WTC11 (cell line): ENCODE data around the gene CPD. TPM values are rescaled to one million over a fixed set of nuclear protein-coding genes. Genes with fewer than 3 reads are reported as not detected.
A peak's percentile ranks its signal among the peaks of the same experiment; 100 is the strongest.

Experiments
- ATAC-seq: fragments of 200-7000 bp; cut with Tn5 transposase; 2 replicates; pipeline ENCODE4 v1.10.0; 2021; ENCODE audit warnings: mild to moderate bottlenecking, moderate library complexity
- CTCF ChIA-PET: fragments of 300-600 bp; sonication (Branson Sonifier 250); formaldehyde crosslinking; loops from one replicate; lab custom pipeline; 2021; ENCODE audit warnings: antibody characterized with exemption; lab: Charles Lee
- POLR2A ChIA-PET: fragments of 350-600 bp; sonication (Branson Sonifier 250); formaldehyde crosslinking; loops from one replicate; lab custom pipeline; 2021; ENCODE audit warnings: antibody characterized with exemption; lab: Charles Lee
- DNase-seq: peaks from one replicate; pipeline ENCODE4 v3.0.0; 2021; ENCODE audit warnings: low spot score
- H3K27ac Mint-ChIP-seq: 2 replicates; pipeline ENCODE4 v1.8.0; 2021; ENCODE audit warnings: mixed read lengths
- H3K27me3 Mint-ChIP-seq: 2 replicates; pipeline ENCODE4 v1.8.0; 2021; ENCODE audit warnings: low read depth, mild to moderate bottlenecking, moderate library complexity, mixed read lengths
- H3K36me3 Mint-ChIP-seq: 2 replicates; pipeline ENCODE4 v1.8.0; 2021; ENCODE audit warnings: mixed read lengths
- H3K4me1 Mint-ChIP-seq: 2 replicates; pipeline ENCODE4 v1.8.0; 2022; ENCODE audit warnings: mixed read lengths
- H3K4me3 Mint-ChIP-seq: 2 replicates; pipeline ENCODE4 v1.8.0; 2021; ENCODE audit warnings: mild to moderate bottlenecking, moderate library complexity, mixed read lengths
- H3K9me3 Mint-ChIP-seq: 2 replicates; pipeline ENCODE4 v1.8.0; 2021; ENCODE audit warnings: mixed read lengths
- ATF1 ChIP-seq: sonication (generic); formaldehyde crosslinking; IDR thresholded peaks from 2 replicates; pipeline ENCODE4 v1.8.1; 2023; ENCODE audit warnings: mild to moderate bottlenecking, moderate library complexity, missing genetic modification reagents
- CBFB ChIP-seq: sonication (generic); formaldehyde crosslinking; IDR thresholded peaks from 2 replicates; pipeline ENCODE4 v1.8.1; 2022; ENCODE audit warnings: mild to moderate bottlenecking, low read depth, missing genetic modification reagents
- CTCF ChIP-seq: fragments of 200-600 bp; IDR thresholded peaks from 2 replicates; pipeline ENCODE4 v1.8.0; 2022; ENCODE audit warnings: antibody characterized with exemption
- ETV6 ChIP-seq: sonication (generic); formaldehyde crosslinking; IDR thresholded peaks from 2 replicates; pipeline ENCODE4 v1.8.1; 2022; ENCODE audit warnings: mild to moderate bottlenecking, missing genetic modification reagents
- FOXP4 ChIP-seq: sonication (generic); formaldehyde crosslinking; IDR thresholded peaks from 2 replicates; pipeline ENCODE4 v1.8.0; 2022; ENCODE audit warnings: mild to moderate bottlenecking, missing genetic modification reagents
- GABPB1 ChIP-seq: sonication (generic); formaldehyde crosslinking; IDR thresholded peaks from 2 replicates; pipeline ENCODE4 v1.8.1; 2023; ENCODE audit warnings: mild to moderate bottlenecking, missing genetic modification reagents
- HMGA2 ChIP-seq: fragments of 250-450 bp; sonication (Bioruptor Pico); IDR thresholded peaks from 2 replicates; pipeline ENCODE4 v1.4.0; 2021; ENCODE audit warnings: mild to moderate bottlenecking, moderate library complexity
- JUN ChIP-seq: sonication (generic); formaldehyde crosslinking; IDR thresholded peaks from 2 replicates; pipeline ENCODE4 v1.8.0; 2023; ENCODE audit warnings: mild to moderate bottlenecking, missing genetic modification reagents
- MAX ChIP-seq: sonication (generic); formaldehyde crosslinking; IDR thresholded peaks from 2 replicates; pipeline ENCODE4 v1.8.0; 2022; ENCODE audit warnings: mild to moderate bottlenecking, missing genetic modification reagents
- PREB ChIP-seq: sonication (generic); formaldehyde crosslinking; IDR thresholded peaks from 2 replicates; pipeline ENCODE4 v1.8.1; 2022; ENCODE audit warnings: mild to moderate bottlenecking, missing genetic modification reagents, moderate library complexity, borderline replicate concordance
- SMAD3 ChIP-seq: sonication (generic); formaldehyde crosslinking; IDR thresholded peaks from 2 replicates; pipeline ENCODE4 v1.8.0; 2022; ENCODE audit warnings: missing genetic modification reagents, mild to moderate bottlenecking, borderline replicate concordance
- SMAD4 ChIP-seq: sonication (generic); formaldehyde crosslinking; IDR thresholded peaks from 2 replicates; pipeline ENCODE4 v1.8.0; 2022; ENCODE audit warnings: mild to moderate bottlenecking, missing genetic modification reagents
- SOX15 ChIP-seq: fragments of 250-450 bp; sonication (Bioruptor Pico); IDR thresholded peaks from 2 replicates; pipeline ENCODE4 v1.9.0; 2021; ENCODE audit warnings: mild to moderate bottlenecking
- USF2 ChIP-seq: sonication (generic); formaldehyde crosslinking; IDR thresholded peaks from 2 replicates; pipeline ENCODE4 v1.8.1; 2023; ENCODE audit warnings: mild to moderate bottlenecking, missing genetic modification reagents, moderate library complexity
- ZBTB21 ChIP-seq: sonication (generic); formaldehyde crosslinking; IDR thresholded peaks from 2 replicates; pipeline ENCODE4 v1.8.1; 2023; ENCODE audit warnings: mild to moderate bottlenecking, missing genetic modification reagents, borderline replicate concordance
- ZNF121 ChIP-seq: sonication (generic); formaldehyde crosslinking; IDR thresholded peaks from 2 replicates; pipeline ENCODE4 v1.8.0; 2023; ENCODE audit warnings: missing genetic modification reagents
- ZNF138 ChIP-seq: sonication (generic); formaldehyde crosslinking; conservative IDR thresholded peaks from 2 replicates; pipeline ENCODE4 v1.8.1; 2022; ENCODE audit warnings: mild to moderate bottlenecking, moderate library complexity, missing genetic modification reagents
- ZNF263 ChIP-seq: sonication (generic); formaldehyde crosslinking; IDR thresholded peaks from 2 replicates; pipeline ENCODE4 v1.8.1; 2022; ENCODE audit warnings: low read depth, mild to moderate bottlenecking, moderate library complexity, missing genetic modification reagents
- total RNA-seq: library from RNA; stranded (reverse); gene quantifications from 3 replicates; pipeline ENCODE4 v1.2.3, GENCODE V29; 2021
- TF ChIP-seq, protein P1 (sequence below): sonication (generic); formaldehyde crosslinking; IDR thresholded peaks from 2 replicates; pipeline ENCODE4 v1.8.1; 2022; ENCODE audit warnings: mild to moderate bottlenecking, moderate library complexity, missing genetic modification reagents
- TF ChIP-seq, protein P2 (sequence below): sonication (generic); formaldehyde crosslinking; conservative IDR thresholded peaks from 2 replicates; pipeline ENCODE4 v1.8.1; 2023; ENCODE audit warnings: mild to moderate bottlenecking, low read depth, missing genetic modification reagents, moderate library complexity
- TF ChIP-seq, protein P3 (sequence below): sonication (generic); formaldehyde crosslinking; IDR thresholded peaks from 2 replicates; pipeline ENCODE4 v1.8.0; 2022; ENCODE audit warnings: missing genetic modification reagents

The CPD gene
- total RNA-seq, 1 experiment from 2014 or later = 36.1 TPM

GRCh38 chr17:30476726-30477082 is 98.0 kb downstream of the CPD start:
- Mint-ChIP-seq H3K4me1 (peaks cover 15% of the 10 kb centered on the region), H3K27ac (0 out of 2 replicates have a peak overlapping the region, but pooled peaks have one; percentile 98), H3K9me3 (no peaks in the 10 kb centered on the region), H3K27me3 (peaks cover 4% of the 10 kb centered on the region), H3K4me3 (peak overlapping the region; percentile 99), H3K36me3 (peaks cover 12% of the 10 kb centered on the region)
- ATAC-seq (peak; percentile 49), DNase-seq (no peak)
- POLR2A ChIA-PET = interaction anchor here (0.5 to 0.6 kb wide), 2 partner anchors 353 to 627 kb away, joined by 3 to 5 read pairs; no protein-coding TSS in a partner anchor
- CTCF ChIA-PET = interaction anchor here (0.5 to 2.2 kb wide), 32 partner anchors 9 to 730 kb away, joined by 3 to 14 read pairs (median 4); partner anchors contain the start of genes BLMH, CPD and CRLF3
- TF ChIP-seq MAX (CRISPR knock-in tag) (no peak), FOXP4 (CRISPR knock-in tag) (no peak), SMAD3 (no peak), ZNF121 (CRISPR knock-in tag) (no peak), ZBTB21 (CRISPR knock-in tag) (no peak), USF2 (CRISPR knock-in tag) (no peak), ETV6 (CRISPR knock-in tag) (no peak), ATF1 (no peak), ZNF138 (CRISPR knock-in tag) (no peak), SOX15 (CRISPR knock-in tag) (no peak), CBFB (no peak), JUN (no peak)
- TF ChIP-seq, protein P1, sequence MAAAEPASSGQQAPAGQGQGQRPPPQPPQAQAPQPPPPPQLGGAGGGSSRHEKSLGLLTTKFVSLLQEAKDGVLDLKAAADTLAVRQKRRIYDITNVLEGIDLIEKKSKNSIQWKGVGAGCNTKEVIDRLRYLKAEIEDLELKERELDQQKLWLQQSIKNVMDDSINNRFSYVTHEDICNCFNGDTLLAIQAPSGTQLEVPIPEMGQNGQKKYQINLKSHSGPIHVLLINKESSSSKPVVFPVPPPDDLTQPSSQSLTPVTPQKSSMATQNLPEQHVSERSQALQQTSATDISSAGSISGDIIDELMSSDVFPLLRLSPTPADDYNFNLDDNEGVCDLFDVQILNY (CRISPR knock-in tag) = no peak
- TF ChIP-seq, protein P2, sequence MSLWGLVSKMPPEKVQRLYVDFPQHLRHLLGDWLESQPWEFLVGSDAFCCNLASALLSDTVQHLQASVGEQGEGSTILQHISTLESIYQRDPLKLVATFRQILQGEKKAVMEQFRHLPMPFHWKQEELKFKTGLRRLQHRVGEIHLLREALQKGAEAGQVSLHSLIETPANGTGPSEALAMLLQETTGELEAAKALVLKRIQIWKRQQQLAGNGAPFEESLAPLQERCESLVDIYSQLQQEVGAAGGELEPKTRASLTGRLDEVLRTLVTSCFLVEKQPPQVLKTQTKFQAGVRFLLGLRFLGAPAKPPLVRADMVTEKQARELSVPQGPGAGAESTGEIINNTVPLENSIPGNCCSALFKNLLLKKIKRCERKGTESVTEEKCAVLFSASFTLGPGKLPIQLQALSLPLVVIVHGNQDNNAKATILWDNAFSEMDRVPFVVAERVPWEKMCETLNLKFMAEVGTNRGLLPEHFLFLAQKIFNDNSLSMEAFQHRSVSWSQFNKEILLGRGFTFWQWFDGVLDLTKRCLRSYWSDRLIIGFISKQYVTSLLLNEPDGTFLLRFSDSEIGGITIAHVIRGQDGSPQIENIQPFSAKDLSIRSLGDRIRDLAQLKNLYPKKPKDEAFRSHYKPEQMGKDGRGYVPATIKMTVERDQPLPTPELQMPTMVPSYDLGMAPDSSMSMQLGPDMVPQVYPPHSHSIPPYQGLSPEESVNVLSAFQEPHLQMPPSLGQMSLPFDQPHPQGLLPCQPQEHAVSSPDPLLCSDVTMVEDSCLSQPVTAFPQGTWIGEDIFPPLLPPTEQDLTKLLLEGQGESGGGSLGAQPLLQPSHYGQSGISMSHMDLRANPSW = no peak

DNA sequence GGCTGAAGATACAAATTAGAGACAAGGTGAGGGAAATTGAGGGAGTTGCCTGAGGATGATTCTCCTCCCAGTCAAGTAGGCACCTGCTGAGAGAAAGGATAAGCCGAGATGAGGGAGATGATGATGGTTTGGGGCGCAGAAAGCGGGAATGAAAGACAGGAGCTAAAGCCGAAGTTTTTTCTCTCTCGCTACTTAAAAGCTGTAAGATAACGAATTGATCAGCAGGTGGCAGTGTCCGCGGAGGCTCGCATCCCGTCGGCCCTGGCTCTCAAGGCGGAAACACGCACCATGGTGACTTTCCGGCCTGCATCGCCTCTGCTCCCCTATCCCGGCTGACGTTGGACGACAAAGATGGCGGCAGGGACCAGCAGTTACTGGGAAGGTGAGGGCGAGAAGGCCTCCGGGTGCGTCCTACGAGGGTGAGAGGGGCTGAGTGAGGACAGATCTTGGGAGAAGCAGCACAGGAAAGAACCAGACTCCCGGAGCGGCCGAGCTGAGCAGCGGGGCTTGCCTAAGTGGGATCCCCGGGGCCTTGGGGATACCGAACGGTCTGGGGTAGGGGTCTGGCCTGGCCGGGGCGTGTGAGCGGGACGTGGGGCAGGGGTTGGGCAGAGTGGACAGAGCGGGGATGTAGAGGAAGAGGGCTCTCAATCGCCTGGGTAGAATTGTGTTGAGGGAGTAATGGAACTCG is 98.5 kb downstream of the CPD start, which contains the start of gene GOSR1:
Gene GOSR1, plus strand, starts transcription at position 326 of the 691 bp plus-strand sequence. Its CDS starts 26 bp downstream, at position 352.
- H3K9me3 Mint-ChIP-seq = no peaks in the 10 kb centered on the region
- peaks cover 15% of the 10 kb centered on the region for H3K4me1 Mint-ChIP-seq
- ChIA-PET POLR2A (interaction anchor here (0.5 to 0.6 kb wide), 2 partner anchors 352 to 628 kb away, joined by 3 to 5 read pairs; no protein-coding TSS in a partner anchor), CTCF (interaction anchor here (0.5 to 2.2 kb wide), 33 partner anchors 8 to 731 kb away, joined by 3 to 14 read pairs (median 4); partner anchors contain the start of genes BLMH, CPD and CRLF3)
- DNase-seq (peak; percentile 94), ATAC-seq (peak; percentile 98)
- H3K4me3 Mint-ChIP-seq = peak within 1 kb of the TSS; percentile 99
- H3K36me3 Mint-ChIP-seq = peaks cover 12% of the 10 kb centered on the region
- peak within 1 kb of the TSS; percentile 98 for H3K27ac Mint-ChIP-seq
- H3K27me3 Mint-ChIP-seq = peaks cover 4% of the 10 kb centered on the region
- peak; percentile 75; the same call in 1 of the 2 replicates for TF ChIP-seq GABPB1
- TF ChIP-seq CTCF = peak; percentile 44
- no peak for TF ChIP-seq SMAD4
- no peak for TF ChIP-seq ZNF263 (CRISPR knock-in tag)
- no peak for TF ChIP-seq PREB (CRISPR knock-in tag)
- 0 out of 2 replicates have a peak, but pooled peaks have one; percentile 4 for TF ChIP-seq HMGA2
- TF ChIP-seq, protein P3, sequence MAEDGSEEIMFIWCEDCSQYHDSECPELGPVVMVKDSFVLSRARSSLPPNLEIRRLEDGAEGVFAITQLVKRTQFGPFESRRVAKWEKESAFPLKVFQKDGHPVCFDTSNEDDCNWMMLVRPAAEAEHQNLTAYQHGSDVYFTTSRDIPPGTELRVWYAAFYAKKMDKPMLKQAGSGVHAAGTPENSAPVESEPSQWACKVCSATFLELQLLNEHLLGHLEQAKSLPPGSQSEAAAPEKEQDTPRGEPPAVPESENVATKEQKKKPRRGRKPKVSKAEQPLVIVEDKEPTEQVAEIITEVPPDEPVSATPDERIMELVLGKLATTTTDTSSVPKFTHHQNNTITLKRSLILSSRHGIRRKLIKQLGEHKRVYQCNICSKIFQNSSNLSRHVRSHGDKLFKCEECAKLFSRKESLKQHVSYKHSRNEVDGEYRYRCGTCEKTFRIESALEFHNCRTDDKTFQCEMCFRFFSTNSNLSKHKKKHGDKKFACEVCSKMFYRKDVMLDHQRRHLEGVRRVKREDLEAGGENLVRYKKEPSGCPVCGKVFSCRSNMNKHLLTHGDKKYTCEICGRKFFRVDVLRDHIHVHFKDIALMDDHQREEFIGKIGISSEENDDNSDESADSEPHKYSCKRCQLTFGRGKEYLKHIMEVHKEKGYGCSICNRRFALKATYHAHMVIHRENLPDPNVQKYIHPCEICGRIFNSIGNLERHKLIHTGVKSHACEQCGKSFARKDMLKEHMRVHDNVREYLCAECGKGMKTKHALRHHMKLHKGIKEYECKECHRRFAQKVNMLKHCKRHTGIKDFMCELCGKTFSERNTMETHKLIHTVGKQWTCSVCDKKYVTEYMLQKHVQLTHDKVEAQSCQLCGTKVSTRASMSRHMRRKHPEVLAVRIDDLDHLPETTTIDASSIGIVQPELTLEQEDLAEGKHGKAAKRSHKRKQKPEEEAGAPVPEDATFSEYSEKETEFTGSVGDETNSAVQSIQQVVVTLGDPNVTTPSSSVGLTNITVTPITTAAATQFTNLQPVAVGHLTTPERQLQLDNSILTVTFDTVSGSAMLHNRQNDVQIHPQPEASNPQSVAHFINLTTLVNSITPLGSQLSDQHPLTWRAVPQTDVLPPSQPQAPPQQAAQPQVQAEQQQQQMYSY (CRISPR knock-in tag) = no peak
